GM18502 (cell line): ENCODE measurements around the gene ETFB.

Source experiments
- ATAC-seq: cut with Tn5 transposase; IDR thresholded peaks from one replicate; pipeline ENCODE4 v1.9.1; 2021; ENCODE audit warnings: mild to moderate bottlenecking; ENCODE audit not compliant: unreplicated experiment, poor library complexity

Gene ETFB

DNA sequence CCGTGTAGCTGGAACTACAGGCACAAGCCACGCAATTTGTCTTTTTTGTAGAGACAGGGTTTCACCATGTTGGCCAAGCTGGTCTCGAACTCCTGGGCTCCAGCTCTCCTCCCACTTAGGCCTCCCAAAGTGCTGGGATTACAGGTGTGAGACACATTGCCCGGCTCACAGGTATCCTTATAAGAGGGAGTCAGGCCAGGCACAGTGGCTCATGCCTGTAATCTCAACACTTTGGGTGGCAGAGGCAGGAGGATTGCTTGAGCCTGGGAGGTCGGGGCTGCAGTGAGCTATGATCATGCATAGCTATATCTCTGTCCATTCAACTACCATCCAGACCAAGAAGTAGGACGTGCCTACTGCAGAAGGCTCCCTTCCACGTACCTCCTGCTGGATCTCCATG is 64.9 kb downstream of the ETFB start:
- no peak for ATAC-seq

DNA sequence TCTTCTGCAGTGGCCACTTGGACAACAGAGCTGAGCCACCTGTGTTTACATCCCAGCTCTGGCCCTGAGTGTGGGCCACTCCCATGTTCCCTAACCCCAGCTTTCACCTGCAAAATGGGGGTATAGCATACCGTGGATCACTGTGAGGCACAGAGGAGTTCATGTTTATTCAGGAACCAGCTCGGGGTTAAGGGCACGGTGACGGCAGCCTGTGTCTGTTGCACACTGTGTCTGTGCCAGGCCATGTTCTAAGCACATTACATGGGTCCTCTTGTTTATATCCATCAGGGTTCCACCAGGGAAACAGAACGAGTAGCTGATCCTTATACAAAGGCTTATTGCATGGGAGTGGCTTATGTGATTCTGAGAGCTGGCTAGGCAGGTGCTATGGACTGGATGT is 68.8 kb downstream of the ETFB start:
- ATAC-seq = no peak

DNA sequence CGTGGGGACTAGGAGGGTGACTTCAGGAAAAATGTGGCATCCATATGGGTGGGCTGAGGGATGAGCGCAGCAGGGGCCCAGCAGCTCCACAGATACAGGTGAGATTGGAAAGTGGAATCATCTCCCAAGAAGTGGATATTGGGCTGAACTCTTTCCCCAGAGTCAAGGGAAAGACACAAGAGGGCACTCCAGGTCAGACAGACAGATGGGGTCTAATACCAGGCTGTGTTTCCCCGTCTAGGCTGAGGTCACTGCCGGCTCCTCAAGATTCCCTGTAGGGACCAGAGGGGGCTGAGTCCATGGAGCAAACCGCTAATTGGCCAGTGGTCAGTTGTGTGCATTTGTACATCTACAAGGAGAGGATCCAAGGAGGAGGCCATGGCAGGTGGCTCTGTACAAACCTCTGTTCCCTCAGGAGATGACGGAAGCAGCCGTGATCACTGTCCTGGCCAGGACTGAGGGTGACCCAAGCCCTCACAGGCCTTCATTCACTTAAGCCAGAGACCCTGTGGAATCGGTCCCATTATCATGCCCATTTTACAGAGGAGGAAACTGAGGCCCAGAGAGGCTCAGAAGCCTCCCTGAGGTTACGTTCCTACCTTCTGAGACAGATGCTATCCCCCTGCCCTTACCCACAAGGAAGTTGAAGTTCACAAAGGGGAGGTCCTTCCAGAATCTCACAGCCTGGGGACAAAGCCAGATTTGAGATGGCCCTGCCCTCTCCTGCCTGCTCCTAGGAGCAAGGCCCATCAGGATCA is 69.7 kb downstream of the ETFB start:
- ATAC-seq = no peak

DNA sequence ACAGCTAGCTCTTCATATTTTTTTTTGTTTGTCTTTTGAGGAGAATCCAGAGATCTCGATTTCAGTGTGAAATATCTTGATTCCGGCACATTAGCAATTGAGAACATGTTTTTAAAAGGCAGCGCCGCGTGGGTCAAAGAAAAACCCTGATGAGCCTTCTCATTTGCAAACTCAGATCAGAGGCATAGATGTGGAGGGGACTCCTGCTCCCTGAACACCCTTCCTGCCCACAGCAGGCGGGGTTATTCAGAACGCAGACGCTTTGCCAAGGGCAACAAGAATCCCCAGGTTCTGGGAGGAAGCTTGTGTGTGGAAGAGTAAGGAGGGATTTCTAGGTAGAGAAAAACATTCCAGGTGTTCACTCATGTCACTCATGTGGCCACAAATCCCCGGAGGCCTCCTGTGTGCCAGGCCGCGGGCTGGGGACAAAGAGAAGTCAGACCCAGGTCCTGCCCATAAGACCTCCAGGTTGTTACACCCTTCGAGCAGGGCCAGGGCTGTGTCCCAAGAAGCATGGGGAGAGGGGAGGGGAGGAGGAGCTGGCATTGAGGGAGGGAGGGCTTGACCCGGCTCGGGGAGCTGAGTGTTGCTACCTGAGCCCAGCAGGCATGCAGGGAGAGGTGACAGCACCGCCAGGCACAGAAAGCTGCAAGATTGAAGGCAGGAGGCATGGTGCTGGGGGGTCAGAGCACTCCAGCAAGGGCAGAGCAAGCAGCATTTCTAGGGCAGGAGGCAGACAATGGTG is 70.6 kb downstream of the ETFB start:
- ATAC-seq = no peak
